HG03064 (cell line): ENCODE measurements around the gene VSIR.
A peak's percentile ranks its signal among the peaks of the same experiment; 100 is the strongest.

Experiments
- ATAC-seq: cut with Tn5 transposase; IDR thresholded peaks from one replicate; pipeline ENCODE4 v1.9.1; 2021; ENCODE audit warnings: low read depth; ENCODE audit not compliant: unreplicated experiment

Gene VSIR

GRCh38 chr10:71749396-71749795, 23.9 kb downstream of the VSIR start:
- no peak for ATAC-seq

GRCh38 chr10:71748671-71749191, 24.6 kb downstream of the VSIR start:
- no peak for ATAC-seq

GRCh38 chr10:71747551-71748523, 25.5 kb downstream of the VSIR start:
- peak; percentile 47 for ATAC-seq

- no peak for ATAC-seq
These were observed 26.2 kb downstream of the VSIR start for GRCh38 chr10:71747039-71747531.

GRCh38 chr10:71746344-71747037, 26.8 kb downstream of the VSIR start:
- no peak for ATAC-seq

- no peak for ATAC-seq
These were observed 27.6 kb downstream of the VSIR start for GRCh38 chr10:71745664-71746250.

GRCh38 chr10:71744897-71745663, 28.2 kb downstream of the VSIR start:
- ATAC-seq, result no peak

GRCh38 chr10:71743866-71744265, 29.5 kb downstream of the VSIR start:
- no peak for ATAC-seq

GRCh38 chr10:71743089-71743838, 30.1 kb downstream of the VSIR start:
- no peak for ATAC-seq

- ATAC-seq, result no peak
These were observed 30.8 kb downstream of the VSIR start for GRCh38 chr10:71742301-71743088.

- no peak for ATAC-seq
These were observed 31.6 kb downstream of the VSIR start for GRCh38 chr10:71741671-71742070.

- no peak for ATAC-seq
These were observed 32.3 kb downstream of the VSIR start for GRCh38 chr10:71741029-71741428.

GRCh38 chr10:71740069-71740653, 33.2 kb downstream of the VSIR start:
- ATAC-seq, result no peak

- no peak for ATAC-seq
These were observed 33.9 kb downstream of the VSIR start for GRCh38 chr10:71739358-71739900.

GRCh38 chr10:71737834-71738197, 35.5 kb downstream of the VSIR start:
- ATAC-seq, result no peak

GRCh38 chr10:71737001-71737833, 36.1 kb downstream of the VSIR start:
- no peak for ATAC-seq

- ATAC-seq, result no peak
These were observed 36.8 kb downstream of the VSIR start for GRCh38 chr10:71736570-71736952.
